Globus pallidus (tissue), 1 donor: ENCODE measurements around the gene TBCCD1.
"Not testable (repeated sequence)": the region's sequence is repeated elsewhere in the genome, so short reads cannot be mapped to it uniquely, and the experiment has no call there.

Source experiments
- DNase-seq: peaks from one replicate; pipeline ENCODE4 v3.0.0-alpha.2; 2015; ENCODE audit warnings: low spot score

The TBCCD1 gene

DNA sequence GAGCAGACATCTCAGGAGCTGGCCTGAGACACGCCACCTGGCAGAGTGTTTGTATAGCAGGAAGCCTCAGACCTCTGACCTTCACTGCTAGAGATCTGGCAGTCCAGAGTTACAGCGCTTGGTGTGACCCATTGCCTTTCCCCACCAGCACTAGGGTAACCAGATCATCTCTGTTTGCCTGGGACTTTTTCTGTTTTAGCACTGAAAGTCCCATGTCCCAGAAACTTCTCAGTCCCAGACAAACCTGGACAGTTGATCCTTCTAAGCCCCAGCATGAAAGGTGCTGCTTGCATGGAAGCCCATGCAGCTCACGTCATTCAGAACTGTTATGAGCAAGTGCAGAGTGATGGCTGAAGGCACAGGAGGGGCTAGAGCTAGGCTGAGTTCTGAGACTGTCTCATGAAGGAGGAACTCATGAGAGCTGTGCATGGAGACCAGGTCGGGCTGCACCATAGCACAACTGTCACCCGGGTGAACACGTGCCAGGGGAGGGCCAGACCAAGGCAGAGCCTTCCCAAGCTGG lies 27.5 kb upstream of the TBCCD1 start:
- DNase-seq = no peak

GRCh38 chr3:186593862-186594261 lies 26.7 kb upstream of the TBCCD1 start:
- no peak for DNase-seq

DNA sequence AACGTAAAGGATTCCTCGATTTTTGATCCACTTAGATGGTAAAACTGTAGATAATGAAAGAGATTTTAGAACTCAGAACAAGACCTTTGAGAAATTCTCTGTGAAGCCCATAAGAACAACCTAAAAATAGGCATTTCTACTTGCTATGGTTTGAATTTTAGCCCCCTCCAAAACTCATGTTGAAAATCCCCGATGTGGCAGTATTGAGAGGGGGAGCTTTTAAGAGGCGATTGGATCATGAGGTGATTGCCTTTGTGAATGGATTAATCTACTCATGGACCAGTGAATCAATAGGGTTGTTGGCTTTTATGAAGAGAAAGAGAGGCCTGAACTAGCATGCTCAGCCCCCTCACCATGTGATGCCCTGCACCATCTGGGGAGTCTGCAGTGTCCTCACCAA lies 25.5 kb upstream of the TBCCD1 start:
- no peak for DNase-seq

DNA sequence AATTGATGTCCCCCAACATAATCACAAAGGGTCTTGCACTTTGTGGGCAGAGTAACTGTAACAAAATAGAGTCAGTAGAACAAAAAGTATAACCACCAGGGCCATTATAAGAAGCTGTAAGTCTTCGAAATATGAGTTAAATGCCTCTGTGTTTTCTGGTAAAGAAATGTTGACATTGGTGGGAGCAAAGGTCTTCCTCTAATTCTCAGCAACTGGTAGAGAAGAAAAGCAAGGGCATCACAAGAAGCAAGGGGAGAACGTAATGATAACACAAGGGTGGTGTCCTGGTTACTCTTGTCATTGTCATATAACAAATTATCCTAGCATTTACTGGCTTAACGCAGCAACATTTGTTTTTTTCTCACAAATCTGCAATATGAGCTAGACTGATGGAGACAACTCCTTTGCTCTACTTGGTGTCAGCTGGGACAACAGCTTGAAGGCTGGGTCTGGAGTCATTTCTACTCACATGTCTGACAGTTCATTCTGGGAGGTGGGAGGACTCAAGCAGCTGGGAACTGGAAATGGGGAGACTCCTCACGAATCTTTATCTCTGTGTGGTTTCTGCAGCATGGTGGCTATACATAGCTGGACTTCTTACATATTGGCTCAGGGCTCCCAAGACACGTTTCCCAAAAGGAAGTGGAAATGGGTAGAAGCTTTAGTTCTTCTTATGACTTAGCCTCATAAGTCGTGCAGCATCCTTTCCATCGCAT lies 23.6 kb upstream of the TBCCD1 start:
- DNase-seq = no peak

- DNase-seq = no peak
These were observed 22.9 kb upstream of the TBCCD1 start for GRCh38 chr3:186589856-186590579.

GRCh38 chr3:186589121-186589520 lies 22.0 kb upstream of the TBCCD1 start:
- no peak for DNase-seq

GRCh38 chr3:186588632-186589031 lies 21.5 kb upstream of the TBCCD1 start:
- DNase-seq = no peak

DNA sequence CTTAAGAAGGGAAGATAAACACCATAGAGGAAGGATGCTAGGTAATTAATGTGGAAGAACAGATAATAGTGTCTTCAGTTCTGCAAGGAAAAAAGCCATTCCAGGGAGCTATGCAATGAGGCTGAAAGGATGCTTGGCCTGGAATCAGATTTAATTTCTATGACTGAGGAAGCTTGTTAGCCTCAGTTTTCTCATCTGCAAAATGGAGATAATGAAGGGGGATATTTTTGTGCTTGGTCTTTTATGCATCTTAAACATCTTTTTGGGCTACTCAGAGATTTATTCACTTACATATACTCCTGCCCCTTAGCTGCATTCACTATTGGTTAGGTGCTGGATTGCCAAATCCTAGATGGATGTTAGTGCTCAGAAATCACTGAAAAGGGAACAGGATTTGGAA lies 20.0 kb upstream of the TBCCD1 start:
- no peak for DNase-seq

- not testable (repeated sequence) for DNase-seq
These were observed 19.1 kb upstream of the TBCCD1 start for GRCh38 chr3:186586245-186586644.

GRCh38 chr3:186583831-186584230 lies 16.7 kb upstream of the TBCCD1 start:
- DNase-seq = no peak

- no peak for DNase-seq
These were observed 15.4 kb upstream of the TBCCD1 start for GRCh38 chr3:186582541-186582940.

DNA sequence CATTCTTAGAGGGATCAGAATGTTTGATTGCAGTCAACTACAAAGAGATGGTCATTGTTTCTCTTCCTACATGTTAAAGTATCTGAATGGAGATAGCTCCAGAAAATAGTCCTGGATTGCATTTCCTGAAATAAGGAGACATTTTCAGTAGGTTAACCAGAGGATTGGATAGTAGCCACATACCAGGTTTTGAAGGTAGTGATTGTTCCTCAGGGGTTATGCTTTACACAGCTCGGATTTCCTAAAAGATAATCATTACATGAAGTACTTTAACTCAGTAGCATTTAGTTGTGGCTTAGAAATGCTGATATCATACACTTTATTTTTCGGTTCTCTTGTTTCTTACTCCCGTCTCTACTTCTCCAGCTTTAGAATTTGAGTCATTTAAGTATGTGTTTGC lies 13.6 kb upstream of the TBCCD1 start:
- DNase-seq = no peak

GRCh38 chr3:186577521-186577920 lies 10.4 kb upstream of the TBCCD1 start:
- DNase-seq = no peak

GRCh38 chr3:186571644-186572013 lies 4.5 kb upstream of the TBCCD1 start:
- no peak for DNase-seq

GRCh38 chr3:186570941-186571643 lies 4.0 kb upstream of the TBCCD1 start:
- DNase-seq = no peak

DNA sequence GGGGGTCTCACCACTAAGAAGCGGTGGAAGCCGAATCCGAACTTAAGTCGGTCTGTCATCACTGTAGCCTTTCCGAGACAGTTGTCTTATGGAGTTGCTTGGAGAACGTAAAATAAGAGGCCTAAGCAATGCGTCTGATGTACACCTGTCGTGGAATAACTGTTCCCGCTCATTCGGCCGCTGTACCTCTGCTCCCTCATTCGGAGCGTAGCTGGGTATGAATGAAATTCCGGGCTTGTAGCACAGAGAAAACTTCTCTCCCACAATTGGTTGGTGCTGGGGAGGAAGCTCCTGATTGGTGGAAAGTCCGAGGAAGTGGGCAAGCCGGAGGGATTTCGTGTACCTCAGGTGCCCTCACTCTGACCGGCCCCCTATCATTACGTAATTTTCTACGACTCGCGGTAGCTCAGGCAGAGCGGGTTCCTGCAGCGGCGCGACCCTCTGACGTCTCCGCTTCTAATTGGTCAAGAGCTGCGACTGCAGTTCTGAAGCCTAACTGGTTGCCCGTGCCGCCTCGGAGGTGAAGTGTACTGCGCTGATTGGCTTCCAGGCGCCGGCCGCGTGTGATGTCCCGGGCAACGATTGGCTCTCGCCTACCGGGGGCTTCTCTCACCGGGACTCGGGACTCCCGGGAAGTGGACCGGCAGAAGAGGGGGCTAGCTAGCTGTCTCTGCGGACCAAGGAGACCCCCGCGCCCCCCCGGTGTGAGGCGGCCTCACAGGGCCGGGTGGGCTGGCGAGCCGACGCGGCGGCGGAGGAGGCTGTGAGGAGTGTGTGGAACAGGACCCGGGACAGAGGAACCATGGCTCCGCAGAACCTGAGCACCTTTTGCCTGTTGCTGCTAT lies 3.2 kb upstream of the TBCCD1 start, which contains the start of gene DNAJB11:
DNAJB11 (plus strand) TSS at position 625 of the 845 bp plus-strand sequence; CDS start at position 803, 178 bp downstream.
- DNase-seq = peak; percentile 100

GRCh38 chr3:186569779-186570095 lies 2.6 kb upstream of the TBCCD1 start:
- no peak for DNase-seq

- not testable (repeated sequence) for DNase-seq
These were observed 2.2 kb upstream of the TBCCD1 start for GRCh38 chr3:186569361-186569760.

- no peak for DNase-seq
These were observed 417 bp downstream of the TBCCD1 start for GRCh38 chr3:186566772-186567071.

- DNase-seq = no peak
These were observed 2.6 kb downstream of the TBCCD1 start for GRCh38 chr3:186564586-186564985.

GRCh38 chr3:186552408-186553031 lies 14.6 kb downstream of the TBCCD1 start:
- DNase-seq = no peak

DNA sequence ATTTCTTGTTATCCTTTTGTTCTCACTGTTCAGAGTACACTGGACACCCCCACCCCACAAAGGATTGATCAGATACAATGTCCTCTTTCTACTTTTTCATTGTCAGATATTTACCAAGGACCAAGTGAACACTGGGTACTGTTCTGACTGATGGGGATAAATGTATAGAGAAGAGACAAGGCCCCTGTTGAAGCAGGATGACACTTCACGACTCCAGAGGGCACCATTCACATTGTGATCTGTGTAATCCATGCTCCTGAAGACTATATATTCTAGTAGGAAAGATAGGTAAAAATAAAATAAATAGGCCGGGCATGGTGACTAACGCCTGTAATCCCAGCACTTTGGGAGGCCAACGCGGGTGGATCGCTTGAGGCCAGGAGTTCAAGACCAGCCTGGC lies 15.8 kb downstream of the TBCCD1 start:
- no peak for DNase-seq
